GM21423 (cell line): Measurements from ENCODE around the gene LCN6.
"Not testable (repeated sequence)": the region's sequence is repeated elsewhere in the genome, so short reads cannot be mapped to it uniquely, and the experiment has no call there.

Source experiments
- ATAC-seq: cut with Tn5 transposase; IDR thresholded peaks from one replicate; pipeline ENCODE4 v1.9.1; 2021; ENCODE audit warnings: mild to moderate bottlenecking, moderate library complexity; ENCODE audit not compliant: unreplicated experiment

Gene LCN6

GRCh38 chr9:136760834-136761544 is 12.7 kb upstream of the LCN6 start:
- ATAC-seq, result not testable (repeated sequence)

GRCh38 chr9:136760424-136760823 is 12.1 kb upstream of the LCN6 start:
- ATAC-seq, result no peak

- ATAC-seq, result no peak
Measured at GRCh38 chr9:136759436-136760325, 11.4 kb upstream of the LCN6 start.

GRCh38 chr9:136759001-136759400 is 10.7 kb upstream of the LCN6 start:
- no peak for ATAC-seq

- no peak for ATAC-seq
Measured at GRCh38 chr9:136757751-136758140, 9.4 kb upstream of the LCN6 start.

- ATAC-seq, result no peak
Measured at GRCh38 chr9:136757328-136757727, 9.0 kb upstream of the LCN6 start.

- ATAC-seq, result no peak
Measured at GRCh38 chr9:136756836-136757235, 8.5 kb upstream of the LCN6 start.

GRCh38 chr9:136756134-136756438 is 7.8 kb upstream of the LCN6 start:
- ATAC-seq, result no peak

- ATAC-seq, result not testable (repeated sequence)
Measured at GRCh38 chr9:136755302-136756133, 7.2 kb upstream of the LCN6 start.

GRCh38 chr9:136754626-136755301 is 6.4 kb upstream of the LCN6 start:
- no peak for ATAC-seq

- ATAC-seq, result no peak
Measured at GRCh38 chr9:136754059-136754572, 5.8 kb upstream of the LCN6 start.

- ATAC-seq, result no peak
Measured at GRCh38 chr9:136753371-136754058, 5.2 kb upstream of the LCN6 start.

GRCh38 chr9:136751814-136752213 is 3.5 kb upstream of the LCN6 start:
- no peak for ATAC-seq

- ATAC-seq, result no peak
Measured at GRCh38 chr9:136751244-136751643, 2.9 kb upstream of the LCN6 start.

- ATAC-seq, result no peak
Measured at GRCh38 chr9:136750526-136750925, 2.2 kb upstream of the LCN6 start.

- ATAC-seq, result no peak
Measured at GRCh38 chr9:136748666-136749611, 614 bp upstream of the LCN6 start.

- no peak for ATAC-seq
Measured at GRCh38 chr9:136747161-136748060, 914 bp downstream of the LCN6 start.

GRCh38 chr9:136746621-136747020 is 1.7 kb downstream of the LCN6 start:
- ATAC-seq, result no peak
